ENCODE results near the gene MSN. TPM values are rescaled to one million over a fixed set of nuclear protein-coding genes. Genes with fewer than 3 reads are reported as not detected.
"Not testable (repeated sequence)": the region's sequence is repeated elsewhere in the genome, so short reads cannot be mapped to it uniquely, and the experiment has no call there.

MSN gene
- 100 to 1,000 TPM; 118 to 152 (median 138) TPM for polyA plus RNA-seq (ENCODE audit: insufficient read length in 10 of 10)
- long read RNA-seq, donor 1, transcript MSN-201 (13 exons, 3,944 nt): major isoform, 13 of 63 reads
- long read RNA-seq, donor 1, partial matches to known transcripts: 50 of 63 reads
- long read RNA-seq, donor 1, other reads (novel, unspliced or antisense): 0 of 63 reads
- long read RNA-seq, donor 2, transcript MSN-201 (13 exons, 3,944 nt): major isoform, 5 of 25 reads
- long read RNA-seq, donor 2, partial matches to known transcripts: 20 of 25 reads
- long read RNA-seq, donor 2, other reads (novel, unspliced or antisense): 0 of 25 reads
- long read RNA-seq, donor 3: 0 reads
- long read RNA-seq, donor 4, transcript MSN-201 (13 exons, 3,944 nt): major isoform, 5 of 21 reads
- long read RNA-seq, donor 4, partial matches to known transcripts: 16 of 21 reads
- long read RNA-seq, donor 4, other reads (novel, unspliced or antisense): 0 of 21 reads
- long read RNA-seq, donor 5, transcript MSN-201 (13 exons, 3,944 nt): major isoform, 10 of 99 reads
- long read RNA-seq, donor 5, partial matches to known transcripts: 89 of 99 reads
- long read RNA-seq, donor 5, other reads (novel, unspliced or antisense): 0 of 99 reads
- long read RNA-seq, donor 6, transcript MSN-201 (13 exons, 3,944 nt): major isoform, 13 of 73 reads
- long read RNA-seq, donor 6, partial matches to known transcripts: 60 of 73 reads
- long read RNA-seq, donor 6, other reads (novel, unspliced or antisense): 0 of 73 reads
- long read RNA-seq, donor 7, transcript MSN-201 (13 exons, 3,944 nt): major isoform, 11 of 43 reads
- long read RNA-seq, donor 7, partial matches to known transcripts: 32 of 43 reads
- long read RNA-seq, donor 7, other reads (novel, unspliced or antisense): 0 of 43 reads
- long read RNA-seq, donor 8, transcript MSN-201 (13 exons, 3,944 nt): major isoform, 5 of 31 reads
- long read RNA-seq, donor 8, partial matches to known transcripts: 26 of 31 reads
- long read RNA-seq, donor 8, other reads (novel, unspliced or antisense): 0 of 31 reads
- long read RNA-seq, donor 9: 0 reads

- DNase-seq: peak; percentile 45 to 81 (median 69)
Measured at GRCh38 chrX:65667503-65668376, at the start of gene MSN. Gene MSN (plus strand): TSS chrX:65667654. CDS start chrX:65667842, 188 bp downstream.

- not testable (repeated sequence) for DNase-seq
Measured at GRCh38 chrX:65620096-65620705, 47.3 kb upstream of the MSN start.

GRCh38 chrX:65630771-65631170 lies 36.7 kb upstream of the MSN start:
- DNase-seq: no peak

- no peak for DNase-seq
Measured at GRCh38 chrX:65633826-65634225, 33.6 kb upstream of the MSN start.

GRCh38 chrX:65634732-65635131 lies 32.7 kb upstream of the MSN start:
- DNase-seq: peak in 1 of 3 donors; percentile 18

- DNase-seq: peak; percentile 43 to 78 (median 66)
Measured at GRCh38 chrX:65635378-65635777, 32.1 kb upstream of the MSN start.

GRCh38 chrX:65635822-65636221 lies 31.6 kb upstream of the MSN start:
- no peak for DNase-seq

GRCh38 chrX:65636261-65636660 lies 31.2 kb upstream of the MSN start:
- not testable (repeated sequence) for DNase-seq

GRCh38 chrX:65637335-65637734 lies 30.1 kb upstream of the MSN start:
- DNase-seq: no peak

GRCh38 chrX:65642914-65643491 lies 24.5 kb upstream of the MSN start:
- DNase-seq: no peak

- no peak for DNase-seq
Measured at GRCh38 chrX:65643531-65644052, 23.9 kb upstream of the MSN start.

- DNase-seq: peak; percentile 62 to 77 (median 74)
Measured at GRCh38 chrX:65644621-65645289, 22.7 kb upstream of the MSN start.

- no peak for DNase-seq
Measured at GRCh38 chrX:65647801-65648200, 19.7 kb upstream of the MSN start.

GRCh38 chrX:65652098-65652497 lies 15.4 kb upstream of the MSN start:
- DNase-seq: no peak

- not testable (repeated sequence) for DNase-seq
Measured at GRCh38 chrX:65657009-65657441, 10.4 kb upstream of the MSN start.

GRCh38 chrX:65657659-65658058 lies 9.8 kb upstream of the MSN start:
- no peak for DNase-seq

- DNase-seq: no peak
Measured at GRCh38 chrX:65658229-65658628, 9.2 kb upstream of the MSN start.

- DNase-seq: no peak
Measured at GRCh38 chrX:65667157-65667502, 324 bp upstream of the MSN start.
